ENCODE data around the gene PCDH1.
"Not testable (repeated sequence)": the region's sequence is repeated elsewhere in the genome, so short reads cannot be mapped to it uniquely, and the experiment has no call there.

Gene PCDH1

GRCh38 chr5:141834331-141834730 lies 43.9 kb downstream of the PCDH1 start:
- no peak for DNase-seq (ENCODE audit: low read depth)

GRCh38 chr5:141832131-141832530 lies 46.1 kb downstream of the PCDH1 start:
- no peak for DNase-seq (ENCODE audit: low read depth)

- DNase-seq (ENCODE audit: low read depth): no peak
These were observed 50.0 kb downstream of the PCDH1 start for GRCh38 chr5:141828162-141828561.

- DNase-seq (ENCODE audit: low read depth): no peak
These were observed 51.5 kb downstream of the PCDH1 start for GRCh38 chr5:141826674-141827073.

GRCh38 chr5:141825791-141826560 lies 52.2 kb downstream of the PCDH1 start:
- DNase-seq (ENCODE audit: low read depth): no peak

GRCh38 chr5:141825241-141825671 lies 53.0 kb downstream of the PCDH1 start:
- no peak for DNase-seq (ENCODE audit: low read depth)

- no peak for DNase-seq (ENCODE audit: low read depth)
These were observed 53.5 kb downstream of the PCDH1 start for GRCh38 chr5:141824717-141825116.

- no peak for DNase-seq (ENCODE audit: low read depth)
These were observed 55.2 kb downstream of the PCDH1 start for GRCh38 chr5:141823056-141823455.

- DNase-seq (ENCODE audit: low read depth): no peak
These were observed 56.1 kb downstream of the PCDH1 start for GRCh38 chr5:141822144-141822543.

GRCh38 chr5:141821430-141821925 lies 56.7 kb downstream of the PCDH1 start:
- DNase-seq (ENCODE audit: low read depth): peak; percentile 72

- not testable (repeated sequence) for DNase-seq (ENCODE audit: low read depth)
These were observed 57.5 kb downstream of the PCDH1 start for GRCh38 chr5:141820686-141821085.

GRCh38 chr5:141817631-141818030 lies 60.6 kb downstream of the PCDH1 start:
- DNase-seq (ENCODE audit: low read depth): no peak

GRCh38 chr5:141816598-141817399 lies 61.4 kb downstream of the PCDH1 start:
- no peak for DNase-seq (ENCODE audit: low read depth)

GRCh38 chr5:141815796-141816180 lies 62.4 kb downstream of the PCDH1 start:
- no peak for DNase-seq (ENCODE audit: low read depth)

GRCh38 chr5:141815051-141815795 lies 63.0 kb downstream of the PCDH1 start:
- no peak for DNase-seq (ENCODE audit: low read depth)

- DNase-seq (ENCODE audit: low read depth): no peak
These were observed 63.9 kb downstream of the PCDH1 start for GRCh38 chr5:141814064-141814964.

GRCh38 chr5:141812512-141812911 lies 65.7 kb downstream of the PCDH1 start:
- no peak for DNase-seq (ENCODE audit: low read depth)

GRCh38 chr5:141811287-141812155 lies 66.7 kb downstream of the PCDH1 start:
- DNase-seq (ENCODE audit: low read depth): no peak

GRCh38 chr5:141810702-141811101 lies 67.5 kb downstream of the PCDH1 start:
- DNase-seq (ENCODE audit: low read depth): no peak

- DNase-seq (ENCODE audit: low read depth): no peak
These were observed 68.7 kb downstream of the PCDH1 start for GRCh38 chr5:141809380-141810096.
